ENCODE data around the gene GDF15. TPM values are rescaled to one million over a fixed set of nuclear protein-coding genes. Genes with fewer than 3 reads are reported as not detected.

Gene GDF15
- total RNA-seq, 1 experiment from 2014 or later: 425 TPM

GRCh38 chr19:18435178-18435841 is 49.4 kb downstream of the GDF15 start:
- no peak overlapping the region for H3K4me3 ChIP-seq (replicated peaks in 1 of 2; ENCODE audit: low read depth in 1 of 2, low read length in 2 of 2)
- no peak overlapping the region for H3K4me2 ChIP-seq (ENCODE audit: low read length)
- BruUV-seq (replicated peaks): no TSS peak
- intact Hi-C loops (cut with micrococcal nuclease): no loop called here
- peaks cover 9% of the 10 kb centered on the region; the same call in 1 of the 2 replicates for H3K79me2 ChIP-seq (ENCODE audit: insufficient read depth, low read length)
- no peaks in the 10 kb centered on the region for H3K27me3 ChIP-seq (ENCODE audit: insufficient read depth, low read length)
- 0 out of 2 replicates have a peak, but pooled peaks have one; percentile 15 for TF ChIP-seq POLR2AphosphoS5 (IDR thresholded peaks at IDR 0.05; ENCODE audit: low read depth, low read length)
- no peak for TF ChIP-seq CTCF (IDR thresholded peaks at IDR 0.05 in 2 of 3, conservative IDR thresholded peaks at IDR 0.05 in 1 of 3; ENCODE audit: borderline replicate concordance in 1 of 3, insufficient read depth in 1 of 3, low read depth in 2 of 3, low read length in 2 of 3)
- TF ChIP-seq ELF1 (IDR thresholded peaks at IDR 0.05; ENCODE audit: borderline replicate concordance, low read depth): no peak
- TF ChIP-seq TCF7L2 (IDR thresholded peaks at IDR 0.05; ENCODE audit: borderline replicate concordance, extremely low read depth, insufficient read depth, insufficient read length): no peak
- ATAC-seq: no peak
- H3K9me2 ChIP-seq (ENCODE audit: insufficient read depth): no peaks in the 10 kb centered on the region
- H3K27ac ChIP-seq (ENCODE audit: low read depth, low read length): no peak overlapping the region; the same call in 1 of the 2 replicates
- peaks cover under 1 to 8% of the 10 kb centered on the region in 2 experiments; a peak in 2 of 4 replicates for H3K36me3 ChIP-seq (ENCODE audit: control insufficient read depth in 1 of 2, insufficient read depth in 2 of 2, low read length in 2 of 2)
- H3K4me1 ChIP-seq (ENCODE audit: control insufficient read depth in 1 of 2, insufficient read depth in 2 of 2, low read length in 2 of 2): peaks cover 22 to 46% of the 10 kb centered on the region in 2 experiments
- H3K9ac ChIP-seq (ENCODE audit: low read length): no peak overlapping the region
- H2AFZ ChIP-seq (ENCODE audit: low read depth, low read length, poor library complexity, severe bottlenecking): no peak overlapping the region
- no peak for DNase-seq (ENCODE audit: low read depth, low spot score)
- H3K9me3 ChIP-seq (ENCODE audit: control insufficient read depth in 1 of 2, insufficient read depth in 1 of 2, low read depth in 1 of 2, low read length in 2 of 2): no peaks in the 10 kb centered on the region
- ChIA-PET POLR2A (interaction anchor here (1.2 kb wide), 1 partner anchor 17 kb away, joined by 6 read pairs; the partner anchor contains the start of gene SSBP4), CTCF (no interaction called here), RAD21 (ENCODE audit: low non-redundant PET in 1 of 2, low total read pairs in 2 of 2, uncharacterized antibody in 2 of 2, unreplicated experiment in 2 of 2) (no interaction called here)
- no peaks in the 10 kb centered on the region for H4K20me1 ChIP-seq (ENCODE audit: insufficient read depth)

All from HCT116 (cell line).